Natural killer cell treated with Interleukin-12 subunit alpha and Interleukin-12 subunit beta and Interleukin-15 and Interleukin-18, amount 100 ng/mL, for 72 hours (primary cell): ENCODE data around the gene MLLT3. TPM values are rescaled to one million over a fixed set of nuclear protein-coding genes. Genes with fewer than 3 reads are reported as not detected.

Experiments
- ATAC-seq, 2 donors: fragments of 150-1000 bp; cut with Tn5 transposase in 1 of 2; sonication (Bioruptor Pico), chemical (Tn5 transposase) in 1 of 2; 2 replicates each; pipeline ENCODE4 v1.10.0; 2021
- DNase-seq: peaks from one replicate; pipeline ENCODE4 v3.0.0; 2022; ENCODE audit warnings: low spot score
- H3K27ac Mint-ChIP-seq, 2 donors: 1 replicate in 1 of 2; 2 replicates in 1 of 2; pipeline ENCODE4 v1.8.0; 2022; ENCODE audit warnings: mixed read lengths in 2 of 2, mild to moderate bottlenecking in 1 of 2, moderate library complexity in 1 of 2
- H3K27me3 Mint-ChIP-seq, 2 donors: 1 replicate in 1 of 2; 2 replicates in 1 of 2; pipeline ENCODE4 v1.8.0; 2022; ENCODE audit warnings: mixed read lengths in 2 of 2
- H3K36me3 Mint-ChIP-seq: one replicate; pipeline ENCODE4 v1.8.0; 2022; ENCODE audit warnings: mixed read lengths
- H3K4me1 Mint-ChIP-seq, 2 donors: 1 replicate in 1 of 2; 2 replicates in 1 of 2; pipeline ENCODE4 v1.8.0; 2022; ENCODE audit warnings: low read depth in 2 of 2, mixed read lengths in 2 of 2, mild to moderate bottlenecking in 1 of 2
- H3K4me3 Mint-ChIP-seq: one replicate; pipeline ENCODE4 v1.8.0; 2022; ENCODE audit warnings: mixed read lengths
- H3K9me3 Mint-ChIP-seq: 2 replicates; pipeline ENCODE4 v1.8.0; 2022; ENCODE audit warnings: mixed read lengths
- total RNA-seq, 2 donors: library from RNA; stranded (reverse); gene quantifications; one replicate each; pipeline ENCODE4 v1.2.3, GENCODE V29; 2022

MLLT3 gene
- total RNA-seq, 2 donors from 2014 or later = 15.7 to 29.7 TPM

DNA sequence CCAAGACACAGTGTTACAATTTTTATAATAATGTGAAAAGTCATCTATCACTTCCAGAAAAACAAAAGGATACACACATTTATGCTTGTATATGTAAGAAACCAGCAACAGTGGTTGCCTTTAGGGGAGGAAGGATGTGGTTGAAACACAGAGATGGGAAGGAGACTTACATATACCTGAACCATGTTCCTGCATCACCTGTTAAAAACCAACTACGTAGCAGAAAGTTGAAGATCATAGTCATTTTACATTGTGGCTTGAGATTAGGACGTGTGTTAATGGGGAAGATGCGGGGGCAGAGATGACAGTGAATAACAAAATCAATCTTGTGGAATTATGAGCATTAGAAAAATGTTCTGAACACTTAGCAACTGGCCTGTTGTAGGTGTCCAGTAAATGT is 307.3 kb downstream of the MLLT3 start:
- H3K4me1 Mint-ChIP-seq = peaks cover 3 to 8% of the 10 kb centered on the region in 2 donors

DNA sequence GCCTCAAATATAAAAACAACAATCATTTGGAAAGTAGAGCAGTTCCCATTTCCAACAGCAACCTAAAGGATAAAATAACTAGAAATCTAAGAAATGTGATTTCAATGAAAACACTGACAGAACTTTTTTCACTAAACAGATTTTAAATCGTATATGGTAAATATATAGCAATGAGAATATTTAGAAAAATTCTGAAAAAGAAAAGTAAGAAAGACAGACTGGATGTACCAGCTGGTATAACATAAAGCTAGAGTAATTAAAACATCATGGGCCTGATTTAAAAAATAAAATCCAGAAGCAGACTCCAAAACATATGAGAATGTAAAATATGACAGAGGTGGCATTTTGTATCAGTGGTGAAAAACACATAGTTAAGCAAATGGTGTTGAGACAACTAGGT is 308.9 kb downstream of the MLLT3 start:
- peaks cover 3 to 5% of the 10 kb centered on the region in 2 donors for H3K4me1 Mint-ChIP-seq
- no peaks in the 10 kb centered on the region for H3K36me3 Mint-ChIP-seq
- H3K4me3 Mint-ChIP-seq = no peak overlapping the region
- ATAC-seq = no peak
- H3K9me3 Mint-ChIP-seq = no peaks in the 10 kb centered on the region
- H3K27me3 Mint-ChIP-seq = peaks cover 6 to 10% of the 10 kb centered on the region in 2 donors
- H3K27ac Mint-ChIP-seq = no peak overlapping the region
- DNase-seq = no peak

More for the DNA sequence above, 307.3 kb downstream of the MLLT3 start:
- ATAC-seq (no peak), DNase-seq (no peak)
- Mint-ChIP-seq H3K36me3 (no peaks in the 10 kb centered on the region), H3K27me3 (peaks cover 3 to 8% of the 10 kb centered on the region in 2 donors), H3K27ac (no peak overlapping the region), H3K9me3 (no peaks in the 10 kb centered on the region), H3K4me3 (no peak overlapping the region)

DNA sequence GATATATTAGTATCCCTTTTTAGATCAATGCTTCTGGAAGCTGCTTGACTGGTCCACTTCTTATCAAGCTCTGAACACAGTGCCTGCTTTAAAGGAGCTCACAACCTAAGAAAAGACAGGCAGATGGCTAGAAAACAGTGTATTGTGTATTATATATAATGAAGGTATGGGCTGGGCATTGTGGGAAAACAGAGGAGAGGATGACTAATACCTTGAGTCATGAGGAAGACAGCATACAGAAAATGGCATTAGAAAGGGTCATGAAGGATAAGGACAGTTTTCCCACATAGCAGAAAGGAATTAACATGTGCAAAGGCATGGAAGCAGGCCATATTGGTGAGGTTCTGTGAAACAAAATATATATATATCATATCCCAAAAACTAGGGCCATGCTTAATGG is 309.6 kb downstream of the MLLT3 start:
- no peak for DNase-seq
- Mint-ChIP-seq H3K4me3 (no peak overlapping the region), H3K9me3 (no peaks in the 10 kb centered on the region), H3K4me1 (peaks cover 3 to 5% of the 10 kb centered on the region in 2 donors), H3K36me3 (no peaks in the 10 kb centered on the region), H3K27ac (no peak overlapping the region), H3K27me3 (peaks cover 8 to 14% of the 10 kb centered on the region in 2 donors)
- ATAC-seq = no peak

DNA sequence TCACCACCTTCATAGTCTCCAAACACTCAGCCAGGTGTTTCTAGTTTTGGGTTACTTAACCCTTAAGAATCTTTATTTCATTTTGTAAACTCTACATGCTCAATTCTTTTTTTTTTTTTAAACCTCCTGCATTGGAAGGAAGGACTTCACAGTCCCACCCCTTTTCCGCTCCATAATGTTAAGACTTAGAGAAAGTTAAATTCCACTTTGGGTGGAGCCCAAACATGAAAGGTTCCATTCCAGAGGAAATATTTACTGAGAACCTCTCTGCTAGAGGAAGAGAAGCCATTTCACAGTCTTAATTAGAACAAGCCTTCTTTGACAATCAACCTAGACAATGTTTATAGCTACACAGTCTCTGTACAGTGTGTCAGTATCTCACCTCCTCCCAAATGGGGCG is 312.3 kb downstream of the MLLT3 start:
- no peaks in the 10 kb centered on the region for H3K9me3 Mint-ChIP-seq
- H3K36me3 Mint-ChIP-seq = no peaks in the 10 kb centered on the region
- no peak for ATAC-seq
- DNase-seq = no peak
- H3K4me1 Mint-ChIP-seq = peaks cover 2 to 3% of the 10 kb centered on the region in 2 donors
- no peak overlapping the region for H3K27ac Mint-ChIP-seq
- H3K4me3 Mint-ChIP-seq = no peak overlapping the region
- H3K27me3 Mint-ChIP-seq = peaks cover 8 to 14% of the 10 kb centered on the region in 2 donors

DNA sequence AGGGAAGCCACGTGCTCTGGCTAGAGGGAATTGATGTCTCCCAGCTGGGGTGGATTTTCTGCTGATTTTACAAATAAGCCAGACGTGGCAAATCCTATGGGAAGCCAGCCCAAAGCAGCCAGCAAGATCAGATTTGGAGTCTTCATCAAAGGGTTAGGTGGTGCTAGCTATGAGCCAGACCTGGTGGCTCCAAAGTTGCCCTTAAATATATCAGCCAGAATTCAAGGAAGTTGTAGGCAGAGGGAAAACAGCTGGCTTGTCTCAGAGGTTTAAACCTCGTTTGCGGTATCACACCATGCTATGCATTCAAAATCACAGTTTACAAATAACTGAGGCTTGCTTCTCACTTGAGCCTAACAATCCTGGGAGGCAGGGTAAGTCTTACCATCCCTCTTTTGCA is 313.2 kb downstream of the MLLT3 start:
- DNase-seq (no peak), ATAC-seq (no peak)
- H3K4me3 Mint-ChIP-seq = no peak overlapping the region
- H3K27me3 Mint-ChIP-seq = peaks cover 8 to 14% of the 10 kb centered on the region in 2 donors
- H3K4me1 Mint-ChIP-seq = no peaks in the 10 kb centered on the region
- no peak overlapping the region for H3K27ac Mint-ChIP-seq
- no peaks in the 10 kb centered on the region for H3K9me3 Mint-ChIP-seq
- H3K36me3 Mint-ChIP-seq = no peaks in the 10 kb centered on the region

DNA sequence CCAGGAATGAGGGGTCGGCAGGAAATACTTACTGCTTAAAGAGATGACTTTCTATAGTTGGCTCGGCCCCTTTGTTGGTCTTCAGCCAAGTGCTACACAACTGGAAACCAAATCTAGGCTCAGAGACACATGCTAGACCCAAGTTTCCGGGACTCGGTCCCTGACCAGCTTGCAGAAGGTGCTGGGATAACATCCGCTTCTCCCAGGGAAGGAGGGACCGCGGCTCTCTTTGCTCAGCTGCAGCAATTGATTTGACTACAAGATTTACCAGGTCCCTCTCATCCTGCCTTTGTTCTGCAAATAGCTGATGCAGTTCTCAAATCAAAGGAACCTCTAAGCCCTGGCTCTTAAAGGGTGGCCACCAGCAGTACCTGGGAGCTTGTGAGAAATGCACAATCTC is 314.7 kb downstream of the MLLT3 start:
- Mint-ChIP-seq H3K4me3 (no peak overlapping the region), H3K27me3 (peaks cover 10 to 14% of the 10 kb centered on the region in 2 donors), H3K4me1 (no peaks in the 10 kb centered on the region), H3K9me3 (no peaks in the 10 kb centered on the region), H3K36me3 (no peaks in the 10 kb centered on the region), H3K27ac (no peak overlapping the region)
- DNase-seq = no peak
- no peak for ATAC-seq

DNA sequence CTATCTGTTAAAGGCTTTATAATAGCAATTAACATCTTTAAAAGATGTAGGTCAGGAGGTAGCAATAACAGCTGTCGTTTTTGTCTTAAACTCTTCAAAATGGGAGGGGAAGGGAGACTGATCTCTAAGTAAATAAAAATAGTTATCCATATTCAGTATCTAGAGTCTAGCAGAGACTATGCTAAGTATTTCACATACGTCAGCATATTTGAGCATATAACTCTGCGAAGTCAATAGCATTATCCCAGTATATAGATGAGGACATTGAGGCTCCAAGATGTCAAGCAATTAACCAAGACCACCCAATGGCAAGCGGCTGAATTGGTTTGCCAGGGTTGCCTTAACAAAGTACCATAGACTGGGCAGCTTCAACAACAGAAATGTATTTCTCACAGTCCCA is 316.8 kb downstream of the MLLT3 start:
- Mint-ChIP-seq H3K9me3 (no peaks in the 10 kb centered on the region), H3K27me3 (peaks cover 6 to 8% of the 10 kb centered on the region in 2 donors), H3K4me1 (no peaks in the 10 kb centered on the region), H3K4me3 (no peak overlapping the region), H3K27ac (no peak overlapping the region), H3K36me3 (no peaks in the 10 kb centered on the region)
- ATAC-seq = no peak
- no peak for DNase-seq

DNA sequence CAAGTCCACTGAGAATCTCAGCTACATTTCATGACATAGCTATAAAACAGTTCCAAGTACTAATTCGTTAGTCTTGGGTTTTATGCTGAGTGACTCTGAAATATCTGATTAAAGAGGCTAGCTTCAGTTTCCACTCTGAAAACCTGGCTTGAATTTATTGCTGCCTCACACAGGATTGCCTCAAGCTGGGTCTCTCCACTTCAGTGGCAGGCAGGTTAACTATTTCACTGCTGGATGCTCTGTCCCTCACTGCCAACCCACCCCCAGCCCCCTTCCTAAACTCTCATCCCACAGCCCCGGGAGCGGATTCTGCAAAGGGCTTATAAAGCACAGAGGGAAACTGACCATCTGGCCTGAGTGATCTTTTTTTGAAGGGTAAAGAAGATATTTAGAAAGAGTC is 318.3 kb downstream of the MLLT3 start:
- ATAC-seq (no peak), DNase-seq (no peak)
- H3K9me3 Mint-ChIP-seq = no peaks in the 10 kb centered on the region
- H3K36me3 Mint-ChIP-seq = no peaks in the 10 kb centered on the region
- H3K27me3 Mint-ChIP-seq = peaks cover 6% of the 10 kb centered on the region in 2 donors
- H3K4me1 Mint-ChIP-seq = no peaks in the 10 kb centered on the region
- H3K4me3 Mint-ChIP-seq = no peak overlapping the region
- H3K27ac Mint-ChIP-seq = no peak overlapping the region

DNA sequence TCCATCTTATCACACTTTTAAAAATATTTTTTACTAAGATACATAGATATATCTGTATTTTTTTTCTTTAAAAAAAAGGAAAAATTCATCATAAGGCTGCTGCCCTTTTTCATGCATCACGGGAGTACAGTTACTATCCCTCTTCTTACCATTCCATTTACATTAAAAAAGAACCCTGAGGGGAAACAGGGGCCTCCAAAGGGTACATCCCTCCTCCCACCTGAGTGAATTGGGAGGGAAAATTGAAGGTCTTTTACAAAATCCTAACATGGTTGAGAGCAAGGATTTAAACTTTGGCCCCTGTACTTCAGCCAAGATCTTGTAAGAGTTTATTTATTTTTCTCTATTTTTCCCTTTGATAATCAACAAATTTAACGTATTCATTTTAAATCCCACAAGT is 319.2 kb downstream of the MLLT3 start:
- H3K4me1 Mint-ChIP-seq = no peaks in the 10 kb centered on the region
- peaks cover under 1 to 10% of the 10 kb centered on the region in 2 donors for H3K27me3 Mint-ChIP-seq
- no peak for ATAC-seq
- H3K4me3 Mint-ChIP-seq = no peak overlapping the region
- H3K27ac Mint-ChIP-seq = no peak overlapping the region
- H3K36me3 Mint-ChIP-seq = no peaks in the 10 kb centered on the region
- no peaks in the 10 kb centered on the region for H3K9me3 Mint-ChIP-seq
- no peak for DNase-seq

DNA sequence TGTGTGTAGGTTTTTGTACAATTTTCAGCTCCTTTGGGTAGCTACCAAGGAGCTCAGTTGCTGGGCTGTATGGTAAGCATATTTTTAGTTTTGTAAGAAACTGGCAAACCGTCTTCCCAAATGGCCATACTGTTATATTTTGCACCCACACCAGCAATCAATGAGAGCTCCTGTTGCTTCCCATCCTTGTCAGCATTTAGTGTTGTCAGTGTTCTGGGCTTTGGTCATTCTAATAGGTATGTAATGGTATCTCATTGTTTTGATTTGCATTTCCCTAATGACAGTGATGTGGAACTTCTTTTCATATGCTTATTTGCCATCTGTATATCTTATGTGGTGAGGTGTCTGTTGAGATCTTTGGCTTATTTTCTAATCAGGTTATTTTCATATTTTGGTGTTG is 320.1 kb downstream of the MLLT3 start:
- no peak for DNase-seq
- Mint-ChIP-seq H3K27ac (no peak overlapping the region), H3K4me1 (no peaks in the 10 kb centered on the region), H3K36me3 (no peaks in the 10 kb centered on the region), H3K27me3 (peaks cover 0 to 10% of the 10 kb centered on the region in 2 donors), H3K4me3 (no peak overlapping the region), H3K9me3 (no peaks in the 10 kb centered on the region)
- ATAC-seq = no peak

DNA sequence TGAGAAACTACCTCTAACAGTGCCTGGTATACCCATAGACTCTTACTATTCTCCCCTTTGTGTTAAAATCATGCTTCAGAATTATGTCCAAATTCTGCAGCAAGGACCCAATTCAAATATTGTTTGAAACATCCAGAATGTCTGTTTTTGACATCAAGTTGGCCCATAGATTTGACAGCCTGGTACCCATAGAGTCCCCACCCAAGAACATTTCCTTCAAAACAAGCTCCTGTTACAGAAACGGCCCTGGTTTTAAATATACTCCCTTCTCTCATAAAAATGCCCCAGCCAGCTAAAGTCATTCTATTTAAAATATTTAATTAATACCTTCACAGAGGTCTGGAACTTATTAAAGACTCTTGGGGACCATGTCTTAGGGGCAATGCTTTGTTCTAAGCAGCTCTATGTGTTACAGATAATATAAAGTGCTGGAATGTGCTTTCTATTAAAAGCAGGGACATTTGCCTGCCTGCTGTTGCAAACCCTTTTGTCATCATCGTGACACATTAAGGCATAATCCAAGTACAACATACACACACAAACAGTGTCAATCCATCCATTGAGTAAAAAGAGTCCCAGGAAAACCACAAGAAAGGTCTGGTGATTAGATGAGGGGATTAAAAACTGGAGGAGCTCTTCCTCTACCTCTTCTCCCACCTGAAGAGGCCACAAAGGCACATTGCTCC is 321.7 kb downstream of the MLLT3 start:
- ATAC-seq (no peak), DNase-seq (no peak)
- Mint-ChIP-seq H3K4me3 (no peak overlapping the region), H3K27ac (no peak overlapping the region), H3K4me1 (no peaks in the 10 kb centered on the region), H3K9me3 (no peaks in the 10 kb centered on the region), H3K36me3 (no peaks in the 10 kb centered on the region), H3K27me3 (peaks cover 0 to 13% of the 10 kb centered on the region in 2 donors)

DNA sequence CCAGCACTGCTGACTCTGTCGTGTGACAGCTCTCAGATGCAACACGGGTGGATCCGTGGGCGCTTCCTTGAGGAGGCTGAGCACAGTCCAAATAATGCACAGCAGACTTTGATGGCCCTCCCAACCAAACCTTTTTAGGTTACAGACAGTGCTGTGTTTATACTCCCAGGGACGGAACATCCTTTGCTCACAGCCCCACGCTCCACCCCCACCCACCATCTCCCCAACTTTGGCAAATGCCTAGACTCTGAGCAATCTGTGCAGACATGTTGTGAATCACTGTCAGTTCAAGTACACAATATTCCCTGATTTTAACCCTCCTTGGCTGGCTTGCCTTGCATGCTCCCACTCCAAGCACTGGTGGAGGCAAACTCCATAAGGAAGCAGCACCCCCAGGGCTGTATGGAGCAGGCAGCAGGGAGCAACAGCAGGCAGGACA is 324.6 kb downstream of the MLLT3 start:
- no peaks in the 10 kb centered on the region for H3K9me3 Mint-ChIP-seq

DNA sequence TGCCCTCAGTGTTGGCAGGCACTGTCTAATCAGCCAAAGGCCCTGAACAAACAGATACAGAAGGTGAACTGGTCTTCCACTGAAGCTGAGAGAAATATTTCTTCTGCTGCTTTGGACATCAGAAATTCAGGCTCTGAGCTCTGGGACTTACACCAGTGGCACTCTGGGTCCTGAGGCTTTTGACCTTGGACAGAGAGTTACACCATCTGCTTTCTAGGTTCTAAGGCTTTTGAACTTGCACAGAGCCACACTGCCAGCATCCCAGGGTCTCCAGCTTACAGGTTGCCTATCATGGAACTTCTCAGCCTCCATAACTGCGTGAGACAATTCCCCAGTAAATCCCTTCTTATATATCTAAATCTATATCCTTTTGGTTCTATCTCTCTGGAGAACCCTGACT is 326.7 kb downstream of the MLLT3 start:
- ATAC-seq (no peak), DNase-seq (no peak)
- no peaks in the 10 kb centered on the region for H3K4me1 Mint-ChIP-seq
- no peaks in the 10 kb centered on the region for H3K9me3 Mint-ChIP-seq
- H3K36me3 Mint-ChIP-seq = no peaks in the 10 kb centered on the region
- peaks cover 0 to 11% of the 10 kb centered on the region in 2 donors for H3K27me3 Mint-ChIP-seq
- no peak overlapping the region for H3K4me3 Mint-ChIP-seq
- no peak overlapping the region for H3K27ac Mint-ChIP-seq

More for the DNA sequence above, 324.6 kb downstream of the MLLT3 start:
- peak in 1 of 2 donors; percentile 37 for ATAC-seq
- Mint-ChIP-seq H3K36me3 (no peaks in the 10 kb centered on the region), H3K4me3 (no peak overlapping the region), H3K27me3 (peaks cover 0 to 11% of the 10 kb centered on the region in 2 donors), H3K4me1 (no peaks in the 10 kb centered on the region), H3K27ac (no peak overlapping the region)
- DNase-seq = no peak

DNA sequence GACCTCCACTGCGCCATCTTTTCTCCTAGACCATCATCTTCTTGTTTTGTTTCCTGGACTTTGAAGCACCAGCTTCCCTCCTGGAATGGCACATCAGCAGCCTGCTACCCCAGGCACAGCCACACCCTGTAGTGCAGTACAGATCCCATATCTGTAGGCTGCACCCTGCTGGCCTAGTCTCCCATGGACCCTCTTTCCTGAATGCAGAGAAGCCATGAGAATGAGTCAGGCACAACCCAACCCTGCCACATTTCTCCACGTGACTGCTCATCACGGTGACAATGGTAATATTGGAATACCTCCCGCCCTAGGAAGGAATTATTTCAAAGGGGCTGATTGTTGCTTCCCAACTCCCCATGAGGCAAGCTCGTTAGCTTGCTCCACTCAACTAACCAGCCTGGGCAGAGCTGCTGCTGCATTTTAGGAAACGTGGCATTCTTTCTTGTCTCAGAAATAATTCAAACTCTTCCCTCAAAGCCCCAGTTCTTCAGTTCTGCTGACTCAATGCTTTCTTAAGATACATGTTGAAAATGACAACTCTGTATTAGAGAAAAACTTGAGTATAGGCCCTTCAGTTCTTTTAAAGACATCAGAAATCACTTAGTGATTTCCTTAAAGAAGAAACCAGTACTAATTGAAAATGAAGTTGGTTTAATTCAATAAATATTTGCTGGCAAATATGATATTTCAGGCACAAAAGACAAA is 328.1 kb downstream of the MLLT3 start:
- Mint-ChIP-seq H3K27me3 (peaks cover 0 to 8% of the 10 kb centered on the region in 2 donors), H3K27ac (no peak overlapping the region), H3K36me3 (no peaks in the 10 kb centered on the region), H3K4me3 (no peak overlapping the region), H3K9me3 (no peaks in the 10 kb centered on the region), H3K4me1 (no peaks in the 10 kb centered on the region)
- no peak for ATAC-seq
- no peak for DNase-seq
